ENCODE measurements around the gene SIAH1. TPM values are rescaled to one million over a fixed set of nuclear protein-coding genes. Genes with fewer than 3 reads are reported as not detected.

The SIAH1 gene
- polyA plus RNA-seq, 1 donor (not counting 4 experiments of a cell fraction or from before 2014, with no cell fraction given) = 19.0 TPM

GRCh38 chr16:48373258-48374029 lies 11.8 kb downstream of the SIAH1 start:
- FAIRE-seq = peak; percentile 17
- TF ChIP-seq, protein P1, sequence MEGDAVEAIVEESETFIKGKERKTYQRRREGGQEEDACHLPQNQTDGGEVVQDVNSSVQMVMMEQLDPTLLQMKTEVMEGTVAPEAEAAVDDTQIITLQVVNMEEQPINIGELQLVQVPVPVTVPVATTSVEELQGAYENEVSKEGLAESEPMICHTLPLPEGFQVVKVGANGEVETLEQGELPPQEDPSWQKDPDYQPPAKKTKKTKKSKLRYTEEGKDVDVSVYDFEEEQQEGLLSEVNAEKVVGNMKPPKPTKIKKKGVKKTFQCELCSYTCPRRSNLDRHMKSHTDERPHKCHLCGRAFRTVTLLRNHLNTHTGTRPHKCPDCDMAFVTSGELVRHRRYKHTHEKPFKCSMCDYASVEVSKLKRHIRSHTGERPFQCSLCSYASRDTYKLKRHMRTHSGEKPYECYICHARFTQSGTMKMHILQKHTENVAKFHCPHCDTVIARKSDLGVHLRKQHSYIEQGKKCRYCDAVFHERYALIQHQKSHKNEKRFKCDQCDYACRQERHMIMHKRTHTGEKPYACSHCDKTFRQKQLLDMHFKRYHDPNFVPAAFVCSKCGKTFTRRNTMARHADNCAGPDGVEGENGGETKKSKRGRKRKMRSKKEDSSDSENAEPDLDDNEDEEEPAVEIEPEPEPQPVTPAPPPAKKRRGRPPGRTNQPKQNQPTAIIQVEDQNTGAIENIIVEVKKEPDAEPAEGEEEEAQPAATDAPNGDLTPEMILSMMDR (optimal IDR thresholded peaks at IDR 0.05 in 1 of 3, IDR thresholded peaks at IDR 0.05 in 1 of 3, conservative IDR thresholded peaks at IDR 0.05 in 1 of 3; ENCODE audit: extremely low read depth in 1 of 3, insufficient read depth in 2 of 3, low read length in 3 of 3) = no peak
- dilution Hi-C loops (cut with MboI; ENCODE audit: extremely low pct_ligation_motif_present, low sequenced_read_pairs) = loop anchor here (25.0 kb wide), 1 partner anchor 139 kb away; no protein-coding TSS in a partner anchor
- no peak overlapping the region for H3K4me3 ChIP-seq (ENCODE audit: control insufficient read depth in 2 of 3, extremely low read depth in 1 of 3, insufficient read depth in 2 of 3, low read depth in 1 of 3, low read length in 3 of 3)
- no peak for DNase-seq (ENCODE audit: low read depth, low spot score)
- H3K9ac ChIP-seq (ENCODE audit: control insufficient read depth, extremely low read depth, insufficient read depth, low read length) = no peak overlapping the region
- peaks cover 27% of the 10 kb centered on the region for H3K4me1 ChIP-seq (ENCODE audit: control insufficient read depth, extremely low read depth, insufficient read depth, low read length)
- no peaks in the 10 kb centered on the region for H3K27me3 ChIP-seq (ENCODE audit: control insufficient read depth, extremely low read depth, insufficient read depth, low read length)
- peaks cover 97% of the 10 kb centered on the region for H3K79me2 ChIP-seq (ENCODE audit: control insufficient read depth, insufficient read depth, low read length)
- H4K20me1 ChIP-seq (ENCODE audit: control insufficient read depth, extremely low read depth, insufficient read depth, low read length) = no peaks in the 10 kb centered on the region
- H3K27ac ChIP-seq (ENCODE audit: control insufficient read depth, insufficient read depth, low read length) = no peak overlapping the region
- H3K36me3 ChIP-seq (ENCODE audit: control insufficient read depth in 2 of 2, extremely low read depth in 1 of 2, insufficient read depth in 2 of 2, low read length in 2 of 2) = no peaks in the 10 kb centered on the region
- H3K4me2 ChIP-seq (ENCODE audit: control insufficient read depth, extremely low read depth, insufficient read depth, low read depth, low read length) = no peak overlapping the region
- no peaks in the 10 kb centered on the region for H3K9me1 ChIP-seq (ENCODE audit: control insufficient read depth, extremely low read depth, insufficient read depth, low read length)
- no peak overlapping the region for H2AFZ ChIP-seq (ENCODE audit: control insufficient read depth, low read length)
- H3K9me3 ChIP-seq (ENCODE audit: control insufficient read depth, low read depth, low read length) = no peaks in the 10 kb centered on the region

DNA sequence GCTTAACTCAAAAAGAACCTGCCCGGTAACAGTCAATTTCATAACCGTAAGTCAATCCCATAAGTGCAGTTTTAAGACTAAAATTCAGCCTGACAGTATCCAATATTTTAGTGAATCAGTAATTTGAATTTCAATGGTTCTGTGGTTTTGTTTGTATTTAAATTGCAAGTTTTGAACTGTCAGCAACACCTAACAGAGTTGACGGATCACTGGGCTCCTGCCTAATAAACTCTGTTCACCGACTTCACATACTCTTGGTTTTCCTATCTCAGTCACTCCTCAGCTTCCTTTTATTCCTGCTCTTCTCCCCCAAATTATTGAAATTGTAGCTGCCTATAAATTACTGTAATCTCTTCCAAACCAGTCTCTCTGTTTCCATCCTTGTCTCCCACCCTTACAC lies 12.5 kb downstream of the SIAH1 start:
- no peak for FAIRE-seq
- dilution Hi-C loops (cut with MboI; ENCODE audit: extremely low pct_ligation_motif_present, low sequenced_read_pairs) = loop anchor here (25.0 kb wide), 1 partner anchor 140 kb away; no protein-coding TSS in a partner anchor
- no peaks in the 10 kb centered on the region for H4K20me1 ChIP-seq (ENCODE audit: control insufficient read depth, extremely low read depth, insufficient read depth, low read length)

More for the DNA sequence above, 12.5 kb downstream of the SIAH1 start:
- DNase-seq (ENCODE audit: low read depth, low spot score) = no peak
- no peaks in the 10 kb centered on the region for H3K27me3 ChIP-seq (ENCODE audit: control insufficient read depth, extremely low read depth, insufficient read depth, low read length)
- TF ChIP-seq, protein P1 (optimal IDR thresholded peaks at IDR 0.05 in 1 of 3, IDR thresholded peaks at IDR 0.05 in 1 of 3, conservative IDR thresholded peaks at IDR 0.05 in 1 of 3; ENCODE audit: extremely low read depth in 1 of 3, insufficient read depth in 2 of 3, low read length in 3 of 3) = no peak
- no peak for TF ChIP-seq EZH2 (IDR thresholded peaks at IDR 0.05; ENCODE audit: low read length)
- no peak overlapping the region for H3K4me2 ChIP-seq (ENCODE audit: control insufficient read depth, extremely low read depth, insufficient read depth, low read depth, low read length)
- H3K9ac ChIP-seq (ENCODE audit: control insufficient read depth, extremely low read depth, insufficient read depth, low read length) = no peak overlapping the region
- no peak overlapping the region for H3K27ac ChIP-seq (ENCODE audit: control insufficient read depth, insufficient read depth, low read length)
- H3K79me2 ChIP-seq (ENCODE audit: control insufficient read depth, insufficient read depth, low read length) = peaks cover 98% of the 10 kb centered on the region
- H3K36me3 ChIP-seq (ENCODE audit: control insufficient read depth in 2 of 2, extremely low read depth in 1 of 2, insufficient read depth in 2 of 2, low read length in 2 of 2) = no peaks in the 10 kb centered on the region
- no peak overlapping the region for H3K4me3 ChIP-seq (ENCODE audit: control insufficient read depth in 2 of 3, extremely low read depth in 1 of 3, insufficient read depth in 2 of 3, low read depth in 1 of 3, low read length in 3 of 3)
- H3K9me3 ChIP-seq (ENCODE audit: control insufficient read depth, low read depth, low read length) = no peaks in the 10 kb centered on the region
- no peak overlapping the region for H2AFZ ChIP-seq (ENCODE audit: control insufficient read depth, low read length)
- H3K4me1 ChIP-seq (ENCODE audit: control insufficient read depth, extremely low read depth, insufficient read depth, low read length) = peaks cover 29% of the 10 kb centered on the region
- no peaks in the 10 kb centered on the region for H3K9me1 ChIP-seq (ENCODE audit: control insufficient read depth, extremely low read depth, insufficient read depth, low read length)
